ENCODE results near the gene NOL3. TPM values are rescaled to one million over a fixed set of nuclear protein-coding genes. Genes with fewer than 3 reads are reported as not detected.
A peak's percentile ranks its signal among the peaks of the same experiment; 100 is the strongest.

The NOL3 gene
- total RNA-seq, 6 experiments from 2014 or later = 21.5 to 44.3 (median 28.1) TPM

- intact Hi-C loops (cut with DNase I) = no loop called here
- WGBS (ENCODE audit: insufficient coverage, low coverage, low lambda C conversion rate, missing lambda C conversion rate) = 87% methylated on average over 4 of the region's 8 CpGs
These were observed 39.2 kb downstream of the NOL3 start for GRCh38 chr16:67209565-67209964.

GRCh38 chr16:67210069-67210937 is 40.0 kb downstream of the NOL3 start:
- DNase-seq (peak; percentile 67 to 92 (median 91)), ATAC-seq (peak; percentile 75 to 95 (median 84))
- 67% methylated on average over 3 of the region's 25 CpGs for WGBS (ENCODE audit: insufficient coverage, low coverage, low lambda C conversion rate, missing lambda C conversion rate)
- Histone ChIP-seq H3K9me3 (no peaks in the 10 kb centered on the region), H3K36me3 (no peaks in the 10 kb centered on the region), H3K27ac (no peak overlapping the region), H3K4me1 (peaks cover 0 to 28% (median 5%) of the 10 kb centered on the region in 4 donors), H3K27me3 (no peaks in the 10 kb centered on the region), H3K4me3 (no peak overlapping the region)
- TF ChIP-seq, protein P1, sequence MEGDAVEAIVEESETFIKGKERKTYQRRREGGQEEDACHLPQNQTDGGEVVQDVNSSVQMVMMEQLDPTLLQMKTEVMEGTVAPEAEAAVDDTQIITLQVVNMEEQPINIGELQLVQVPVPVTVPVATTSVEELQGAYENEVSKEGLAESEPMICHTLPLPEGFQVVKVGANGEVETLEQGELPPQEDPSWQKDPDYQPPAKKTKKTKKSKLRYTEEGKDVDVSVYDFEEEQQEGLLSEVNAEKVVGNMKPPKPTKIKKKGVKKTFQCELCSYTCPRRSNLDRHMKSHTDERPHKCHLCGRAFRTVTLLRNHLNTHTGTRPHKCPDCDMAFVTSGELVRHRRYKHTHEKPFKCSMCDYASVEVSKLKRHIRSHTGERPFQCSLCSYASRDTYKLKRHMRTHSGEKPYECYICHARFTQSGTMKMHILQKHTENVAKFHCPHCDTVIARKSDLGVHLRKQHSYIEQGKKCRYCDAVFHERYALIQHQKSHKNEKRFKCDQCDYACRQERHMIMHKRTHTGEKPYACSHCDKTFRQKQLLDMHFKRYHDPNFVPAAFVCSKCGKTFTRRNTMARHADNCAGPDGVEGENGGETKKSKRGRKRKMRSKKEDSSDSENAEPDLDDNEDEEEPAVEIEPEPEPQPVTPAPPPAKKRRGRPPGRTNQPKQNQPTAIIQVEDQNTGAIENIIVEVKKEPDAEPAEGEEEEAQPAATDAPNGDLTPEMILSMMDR (IDR thresholded peaks at IDR 0.05) = peak in 1 of 4 donors; percentile 11
- TF ChIP-seq POLR2A (IDR thresholded peaks at IDR 0.05) = no peak
- intact Hi-C loops (cut with DNase I) = no loop called here

More at GRCh38 chr16:67209565-67209964, 39.2 kb downstream of the NOL3 start:
- no peak for TF ChIP-seq POLR2A (IDR thresholded peaks at IDR 0.05)
- TF ChIP-seq, protein P1 (IDR thresholded peaks at IDR 0.05) = no peak
- no peak for DNase-seq
- Histone ChIP-seq H3K27ac (no peak overlapping the region), H3K36me3 (no peaks in the 10 kb centered on the region), H3K9me3 (no peaks in the 10 kb centered on the region), H3K4me3 (no peak overlapping the region), H3K27me3 (no peaks in the 10 kb centered on the region), H3K4me1 (peaks cover 0 to 28% (median 5%) of the 10 kb centered on the region in 4 donors)
- no peak for ATAC-seq

GRCh38 chr16:67211674-67212073 is 41.3 kb downstream of the NOL3 start:
- no peak for ATAC-seq
- no peaks in the 10 kb centered on the region for H3K9me3 ChIP-seq
- intact Hi-C loops (cut with DNase I) = no loop called here
- H3K36me3 ChIP-seq = no peaks in the 10 kb centered on the region
- WGBS (ENCODE audit: insufficient coverage, low coverage, low lambda C conversion rate, missing lambda C conversion rate) = 81% methylated on average over 6 of the region's 7 CpGs
- H3K4me3 ChIP-seq = no peak overlapping the region
- no peak for TF ChIP-seq POLR2A (IDR thresholded peaks at IDR 0.05)
- TF ChIP-seq, protein P1 (IDR thresholded peaks at IDR 0.05) = no peak
- peaks cover 0 to 28% (median 5%) of the 10 kb centered on the region in 4 donors for H3K4me1 ChIP-seq
- no peak for DNase-seq
- no peak overlapping the region for H3K27ac ChIP-seq
- H3K27me3 ChIP-seq = no peaks in the 10 kb centered on the region

DNA sequence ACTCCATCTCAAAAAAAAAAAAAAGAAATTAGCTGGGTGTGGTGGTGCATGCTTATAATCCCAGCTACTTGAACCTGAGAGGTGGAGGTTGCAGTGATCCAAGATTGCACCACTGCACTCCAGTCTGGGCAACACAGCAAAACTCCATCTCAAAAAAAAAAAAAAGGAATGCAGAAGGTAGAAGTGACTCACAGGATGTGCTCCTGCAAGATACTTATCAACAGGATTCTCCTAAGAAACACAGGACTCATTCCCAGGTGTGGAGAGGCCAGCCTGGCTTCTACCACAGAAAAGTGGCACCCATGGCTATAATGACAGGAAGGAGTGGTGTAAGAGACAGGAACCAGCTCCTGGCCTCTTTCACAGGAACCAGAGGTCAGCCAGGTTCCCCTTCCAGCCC is 42.4 kb downstream of the NOL3 start:
- Histone ChIP-seq H3K36me3 (no peaks in the 10 kb centered on the region), H3K27me3 (no peaks in the 10 kb centered on the region), H3K4me3 (no peak overlapping the region), H3K27ac (no peak overlapping the region), H3K4me1 (peaks cover 0 to 28% (median 6%) of the 10 kb centered on the region in 4 donors), H3K9me3 (no peaks in the 10 kb centered on the region)
- DNase-seq (no peak), ATAC-seq (no peak)
- intact Hi-C loops (cut with DNase I) = no loop called here
- TF ChIP-seq POLR2A (IDR thresholded peaks at IDR 0.05) = no peak
- TF ChIP-seq, protein P1 (IDR thresholded peaks at IDR 0.05) = no peak

Measured in right lobe of liver (tissue), 6 donors.